Measurements from ENCODE around the gene ZNF429. TPM values are rescaled to one million over a fixed set of nuclear protein-coding genes. Genes with fewer than 3 reads are reported as not detected.
"Not testable (repeated sequence)": the region's sequence is repeated elsewhere in the genome, so short reads cannot be mapped to it uniquely, and the experiment has no call there.

The ZNF429 gene
- polyA plus RNA-seq, 1 experiment: 3.3 TPM

GRCh38 chr19:21468791-21469190 lies 36.6 kb upstream of the ZNF429 start:
- no peak for DNase-seq (ENCODE audit: low read depth)
- ChIA-PET POLR2A (no interaction called here), CTCF (no interaction called here)
- Histone ChIP-seq H3K4me3 (ENCODE audit: low read depth, low read length) (no peak overlapping the region), H3K27me3 (ENCODE audit: control insufficient read depth, insufficient read depth, low read length) (no peaks in the 10 kb centered on the region), H3K36me3 (ENCODE audit: control insufficient read depth, insufficient read depth, low read length) (no peaks in the 10 kb centered on the region)
- TF ChIP-seq CTCF (IDR thresholded peaks at IDR 0.05; ENCODE audit: insufficient read depth, low read depth, low read length): no peak

GRCh38 chr19:21472507-21472906 lies 32.9 kb upstream of the ZNF429 start:
- ChIA-PET POLR2A (no interaction called here), CTCF (no interaction called here)
- Histone ChIP-seq H3K4me3 (ENCODE audit: low read depth, low read length) (no peak overlapping the region), H3K36me3 (ENCODE audit: control insufficient read depth, insufficient read depth, low read length) (no peaks in the 10 kb centered on the region), H3K27me3 (ENCODE audit: control insufficient read depth, insufficient read depth, low read length) (no peaks in the 10 kb centered on the region)
- no peak for DNase-seq (ENCODE audit: low read depth)
- no peak for TF ChIP-seq CTCF (IDR thresholded peaks at IDR 0.05; ENCODE audit: insufficient read depth, low read depth, low read length)

- ChIA-PET POLR2A (no interaction called here), CTCF (no interaction called here)
- no peak for DNase-seq (ENCODE audit: low read depth)
- H3K4me3 ChIP-seq (ENCODE audit: low read depth, low read length): peak overlapping the region; percentile 56
- no peaks in the 10 kb centered on the region for H3K36me3 ChIP-seq (ENCODE audit: control insufficient read depth, insufficient read depth, low read length)
- no peaks in the 10 kb centered on the region for H3K27me3 ChIP-seq (ENCODE audit: control insufficient read depth, insufficient read depth, low read length)
- TF ChIP-seq CTCF (IDR thresholded peaks at IDR 0.05; ENCODE audit: insufficient read depth, low read depth, low read length): no peak
Measured at GRCh38 chr19:21474671-21475181, 30.7 kb upstream of the ZNF429 start.

GRCh38 chr19:21482361-21482760 lies 23.0 kb upstream of the ZNF429 start:
- H3K27me3 ChIP-seq (ENCODE audit: control insufficient read depth, insufficient read depth, low read length); POLR2A ChIA-PET; DNase-seq (ENCODE audit: low read depth); H3K36me3 ChIP-seq (ENCODE audit: control insufficient read depth, insufficient read depth, low read length); H3K4me3 ChIP-seq (ENCODE audit: low read depth, low read length): not testable (repeated sequence)
- CTCF ChIA-PET: interaction anchor here (0.7 to 0.8 kb wide), 2 partner anchors 17 to 897 kb away, joined by 3 to 4 read pairs; no protein-coding TSS in a partner anchor

- Histone ChIP-seq H3K4me3 (ENCODE audit: low read depth, low read length) (peak overlapping the region; percentile 36), H3K27me3 (ENCODE audit: control insufficient read depth, insufficient read depth, low read length) (no peaks in the 10 kb centered on the region), H3K36me3 (ENCODE audit: control insufficient read depth, insufficient read depth, low read length) (no peaks in the 10 kb centered on the region)
- no peak for DNase-seq (ENCODE audit: low read depth)
- TF ChIP-seq CTCF (IDR thresholded peaks at IDR 0.05; ENCODE audit: insufficient read depth, low read depth, low read length): peak; percentile 59
- POLR2A ChIA-PET: no interaction called here
- CTCF ChIA-PET: interaction anchor here (0.6 to 1.0 kb wide), 5 partner anchors 16 to 897 kb away, joined by 3 to 4 read pairs (median 3); no protein-coding TSS in a partner anchor
Measured at GRCh38 chr19:21482863-21483276, 22.5 kb upstream of the ZNF429 start.

- no peaks in the 10 kb centered on the region for H3K36me3 ChIP-seq (ENCODE audit: control insufficient read depth, insufficient read depth, low read length)
- DNase-seq (ENCODE audit: low read depth): no peak
- POLR2A ChIA-PET: no interaction called here
- H3K27me3 ChIP-seq (ENCODE audit: control insufficient read depth, insufficient read depth, low read length): no peaks in the 10 kb centered on the region
- peak; percentile 58 for TF ChIP-seq CTCF (IDR thresholded peaks at IDR 0.05; ENCODE audit: insufficient read depth, low read depth, low read length)
- H3K4me3 ChIP-seq (ENCODE audit: low read depth, low read length): peak overlapping the region; percentile 36
- CTCF ChIA-PET: interaction anchor here (0.6 to 1.1 kb wide), 6 partner anchors 11 to 471 kb away, joined by 3 to 4 read pairs (median 3); no protein-coding TSS in a partner anchor
Measured at GRCh38 chr19:21483589-21484170, 21.7 kb upstream of the ZNF429 start.
